Progenitor cell of endocrine pancreas (in vitro differentiated cells): ENCODE results near the gene DOCK2. TPM values are rescaled to one million over a fixed set of nuclear protein-coding genes. Genes with fewer than 3 reads are reported as not detected.

ENCODE experiments used
- DNase-seq: peaks from one replicate; pipeline ENCODE4 v3.0.0; 2021; ENCODE audit warnings: low spot score; ENCODE audit not compliant: unreplicated experiment
- H3K27ac Mint-ChIP-seq: 2 replicates; pipeline ENCODE4 v1.8.0; 2021; ENCODE audit warnings: mild to moderate bottlenecking, moderate library complexity, mixed read lengths
- H3K27me3 Mint-ChIP-seq: 2 replicates; pipeline ENCODE4 v1.8.0; 2021; ENCODE audit warnings: mixed read lengths
- H3K36me3 Mint-ChIP-seq: 2 replicates; pipeline ENCODE4 v1.8.0; 2022; ENCODE audit warnings: mixed read lengths; ENCODE audit not compliant: insufficient read depth
- H3K4me1 Mint-ChIP-seq: 2 replicates; pipeline ENCODE4 v1.8.0; 2021; ENCODE audit warnings: low read depth, mixed read lengths
- H3K4me3 Mint-ChIP-seq: 2 replicates; pipeline ENCODE4 v1.8.0; 2021; ENCODE audit warnings: low read depth, mild to moderate bottlenecking, moderate library complexity, mixed read lengths
- H3K9me3 Mint-ChIP-seq: 2 replicates; pipeline ENCODE4 v1.8.0; 2021; ENCODE audit warnings: low read depth, mixed read lengths
- microRNA-seq: library from miRNA; unstranded; fragments of <30 nt; microRNA quantifications from one replicate; pipeline ENCODE4 v1.1.0, GENCODE V29; 2020; ENCODE audit warnings: borderline number of aligned reads; ENCODE audit not compliant: unreplicated experiment
- total RNA-seq: library from RNA; stranded (reverse); gene quantifications from 2 replicates; pipeline ENCODE4 v1.2.1, GENCODE V29; 2021
- TF ChIP-seq, protein P1 (sequence below): fragments of 200-600 bp; sonication (generic); IDR thresholded peaks from one replicate; pipeline ENCODE4 v1.5.0; 2021; ENCODE audit warnings: antibody characterized with exemption, mild to moderate bottlenecking; ENCODE audit not compliant: unreplicated experiment

DOCK2 gene
- total RNA-seq, 1 donor from 2014 or later = not detected

GRCh38 chr5:170121321-170121720, 484.2 kb downstream of the DOCK2 start:
- Mint-ChIP-seq H3K27ac (no peak overlapping the region), H3K27me3 (peaks cover 11% of the 10 kb centered on the region), H3K36me3 (no peaks in the 10 kb centered on the region), H3K4me1 (peaks cover 2% of the 10 kb centered on the region), H3K9me3 (peaks cover 8% of the 10 kb centered on the region), H3K4me3 (no peak overlapping the region)
- DNase-seq = no peak
- TF ChIP-seq, protein P1, sequence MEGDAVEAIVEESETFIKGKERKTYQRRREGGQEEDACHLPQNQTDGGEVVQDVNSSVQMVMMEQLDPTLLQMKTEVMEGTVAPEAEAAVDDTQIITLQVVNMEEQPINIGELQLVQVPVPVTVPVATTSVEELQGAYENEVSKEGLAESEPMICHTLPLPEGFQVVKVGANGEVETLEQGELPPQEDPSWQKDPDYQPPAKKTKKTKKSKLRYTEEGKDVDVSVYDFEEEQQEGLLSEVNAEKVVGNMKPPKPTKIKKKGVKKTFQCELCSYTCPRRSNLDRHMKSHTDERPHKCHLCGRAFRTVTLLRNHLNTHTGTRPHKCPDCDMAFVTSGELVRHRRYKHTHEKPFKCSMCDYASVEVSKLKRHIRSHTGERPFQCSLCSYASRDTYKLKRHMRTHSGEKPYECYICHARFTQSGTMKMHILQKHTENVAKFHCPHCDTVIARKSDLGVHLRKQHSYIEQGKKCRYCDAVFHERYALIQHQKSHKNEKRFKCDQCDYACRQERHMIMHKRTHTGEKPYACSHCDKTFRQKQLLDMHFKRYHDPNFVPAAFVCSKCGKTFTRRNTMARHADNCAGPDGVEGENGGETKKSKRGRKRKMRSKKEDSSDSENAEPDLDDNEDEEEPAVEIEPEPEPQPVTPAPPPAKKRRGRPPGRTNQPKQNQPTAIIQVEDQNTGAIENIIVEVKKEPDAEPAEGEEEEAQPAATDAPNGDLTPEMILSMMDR = no peak

DNA sequence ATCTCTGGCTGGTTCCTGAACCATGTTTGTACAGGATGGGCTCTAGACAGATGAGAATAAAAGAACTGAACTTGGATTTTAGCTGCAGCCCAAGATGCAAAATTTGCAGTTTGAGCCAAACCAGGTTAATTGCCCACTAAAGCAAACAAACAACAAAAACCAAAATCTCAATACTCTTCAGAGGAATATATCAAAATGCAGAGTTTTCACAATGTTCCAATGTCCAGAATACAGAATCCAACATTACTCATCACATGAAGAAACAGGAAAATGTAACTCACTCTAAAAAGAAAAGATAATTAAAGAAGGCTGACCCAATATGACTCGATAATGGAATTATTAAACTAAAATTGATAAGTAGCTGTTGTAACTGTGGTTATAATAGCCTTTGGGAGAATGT, 489.0 kb downstream of the DOCK2 start:
- no peak for DNase-seq
- TF ChIP-seq, protein P1 = no peak
- Mint-ChIP-seq H3K36me3 (no peaks in the 10 kb centered on the region), H3K4me1 (peaks cover 2% of the 10 kb centered on the region), H3K9me3 (peaks cover 18% of the 10 kb centered on the region), H3K27ac (no peak overlapping the region), H3K4me3 (no peak overlapping the region), H3K27me3 (peaks cover under 1% of the 10 kb centered on the region)

GRCh38 chr5:170126626-170127025, 489.6 kb downstream of the DOCK2 start:
- TF ChIP-seq, protein P1 = no peak
- Mint-ChIP-seq H3K4me3 (no peak overlapping the region), H3K9me3 (peaks cover 18% of the 10 kb centered on the region), H3K27ac (no peak overlapping the region), H3K27me3 (no peaks in the 10 kb centered on the region), H3K4me1 (peaks cover 2% of the 10 kb centered on the region), H3K36me3 (no peaks in the 10 kb centered on the region)
- DNase-seq = no peak

DNA sequence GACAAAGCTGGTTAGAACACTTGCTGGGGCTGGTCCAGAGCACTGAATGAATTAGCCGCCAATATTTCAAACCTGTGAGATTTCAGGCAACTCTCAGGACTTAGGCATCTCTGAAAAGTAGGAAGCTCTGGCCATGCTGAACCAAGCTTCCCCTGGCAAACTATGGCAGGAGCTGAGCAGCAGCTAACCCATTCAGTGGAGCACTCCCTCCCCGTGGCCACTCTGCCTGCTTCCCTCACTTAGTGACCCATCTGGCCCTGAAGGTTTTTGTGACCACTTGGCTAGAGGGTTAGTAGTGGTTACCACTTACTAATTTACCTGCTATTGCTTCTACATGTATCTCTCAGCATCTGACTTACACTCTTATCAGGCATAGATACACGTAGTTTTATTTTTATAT, 494.2 kb downstream of the DOCK2 start:
- no peak overlapping the region for H3K4me3 Mint-ChIP-seq
- DNase-seq = no peak
- H3K9me3 Mint-ChIP-seq = peaks cover 10% of the 10 kb centered on the region
- H3K27me3 Mint-ChIP-seq = peaks cover 8% of the 10 kb centered on the region
- no peaks in the 10 kb centered on the region for H3K36me3 Mint-ChIP-seq
- TF ChIP-seq, protein P1 = no peak
- H3K4me1 Mint-ChIP-seq = no peaks in the 10 kb centered on the region
- H3K27ac Mint-ChIP-seq = no peak overlapping the region

DNA sequence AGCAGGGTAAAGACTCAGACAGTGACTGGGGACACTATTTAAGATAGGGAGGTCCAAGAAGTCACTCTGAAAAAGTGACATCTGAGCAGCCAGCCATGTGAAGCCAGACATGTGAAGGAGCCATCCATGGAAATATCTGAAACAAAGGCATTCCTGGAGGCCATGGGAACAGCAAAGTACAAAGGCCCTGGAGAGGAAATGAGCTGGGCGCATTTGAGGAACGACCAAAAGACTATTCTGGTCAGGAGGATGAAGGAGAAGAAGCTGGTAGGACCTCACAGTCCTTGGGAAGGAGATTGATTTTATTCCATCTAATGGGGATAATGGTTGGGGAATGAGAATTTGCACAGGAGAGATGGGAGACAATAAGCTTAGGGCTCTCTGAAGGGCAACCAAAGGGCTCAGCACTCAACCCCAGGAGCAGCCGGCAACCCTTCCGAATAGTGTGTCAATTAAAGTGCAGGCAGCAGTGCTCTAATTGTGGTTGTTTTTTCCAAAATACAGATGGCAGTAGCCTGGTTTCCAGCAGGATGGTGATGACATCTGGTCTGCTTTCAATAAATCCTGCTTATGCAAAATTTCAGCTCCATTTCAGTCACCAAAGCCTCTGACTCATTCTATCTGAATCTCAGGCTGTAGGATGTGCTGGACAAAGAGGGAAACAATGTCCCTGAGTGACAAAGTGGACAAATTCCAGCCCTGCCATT, 495.3 kb downstream of the DOCK2 start:
- Mint-ChIP-seq H3K4me3 (no peak overlapping the region), H3K27ac (no peak overlapping the region), H3K36me3 (no peaks in the 10 kb centered on the region), H3K9me3 (no peaks in the 10 kb centered on the region), H3K4me1 (no peaks in the 10 kb centered on the region), H3K27me3 (peaks cover 8% of the 10 kb centered on the region)
- TF ChIP-seq, protein P1 = no peak
- no peak for DNase-seq

Small RNAs within 50 kb of the gene (microRNA-seq; reads per million reads assigned to microRNA genes)
- not detected for gene MIR378E

Other genes starting within 250 kb of the DOCK2 start
- gene SPDL1, start 53.5 kb upstream of the DOCK2 start, total RNA-seq = 38.1 and 38.3 TPM in 2 replicates